Left renal cortex interstitium (tissue), 4 donors: Measurements from ENCODE around the gene LBR. TPM values are rescaled to one million over a fixed set of nuclear protein-coding genes. Genes with fewer than 3 reads are reported as not detected.
"Not testable (repeated sequence)": the region's sequence is repeated elsewhere in the genome, so short reads cannot be mapped to it uniquely, and the experiment has no call there.

Source experiments
- DNase-seq, 4 donors: peaks; one replicate each; pipeline ENCODE4 v3.0.0-alpha.2; 2013; ENCODE audit warnings: low read depth in 4 of 4, low spot score in 2 of 4, missing footprints in 1 of 4
- polyA plus RNA-seq, 4 donors: library from polyadenylated mRNA; unstranded; fragments of 120-200 nt; gene quantifications; one replicate each; pipeline ENCODE4 v1.2.1, GENCODE V29; 2013; ENCODE audit not compliant: insufficient read length in 4 of 4

LBR gene
- polyA plus RNA-seq, 4 donors = 79.2 to 104 (median 88.6) TPM

DNA sequence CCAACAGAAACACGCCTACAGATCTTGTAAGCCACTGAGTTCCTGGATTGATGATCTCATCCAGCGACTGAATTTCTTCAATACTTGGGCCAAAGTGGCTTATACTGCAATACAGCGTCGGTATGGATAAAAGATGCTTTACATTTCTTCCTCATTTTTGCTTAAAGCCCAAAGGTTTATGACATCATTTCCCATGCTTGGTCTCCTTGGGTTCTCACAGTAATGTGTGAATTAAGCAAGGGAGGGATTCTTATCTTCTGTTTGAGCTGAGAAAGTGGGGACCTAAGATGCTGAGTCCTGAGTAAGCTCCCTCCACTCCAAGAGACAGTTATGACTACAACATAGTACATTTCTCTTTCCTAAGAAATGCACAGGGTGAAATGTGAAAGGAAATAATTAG, 39.5 kb downstream of the LBR start:
- no peak for DNase-seq

DNA sequence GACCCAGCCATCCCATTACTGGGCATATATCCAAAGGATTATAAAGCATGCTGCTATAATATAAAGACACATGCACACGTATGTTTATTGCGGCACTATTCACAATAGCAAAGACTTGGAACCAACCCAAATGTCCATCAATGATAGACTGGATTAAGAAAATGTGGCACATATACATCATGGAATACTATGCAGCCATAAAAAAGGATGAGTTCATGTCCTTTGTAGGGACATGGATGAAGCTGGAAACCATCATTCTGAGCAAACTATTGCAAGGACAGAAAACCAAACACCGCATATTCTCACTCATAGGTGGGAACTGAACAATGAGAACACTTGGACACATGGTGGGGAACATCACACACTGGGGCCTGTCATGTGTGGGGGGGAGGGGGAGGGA, 41.0 kb downstream of the LBR start:
- not testable (repeated sequence) for DNase-seq

DNA sequence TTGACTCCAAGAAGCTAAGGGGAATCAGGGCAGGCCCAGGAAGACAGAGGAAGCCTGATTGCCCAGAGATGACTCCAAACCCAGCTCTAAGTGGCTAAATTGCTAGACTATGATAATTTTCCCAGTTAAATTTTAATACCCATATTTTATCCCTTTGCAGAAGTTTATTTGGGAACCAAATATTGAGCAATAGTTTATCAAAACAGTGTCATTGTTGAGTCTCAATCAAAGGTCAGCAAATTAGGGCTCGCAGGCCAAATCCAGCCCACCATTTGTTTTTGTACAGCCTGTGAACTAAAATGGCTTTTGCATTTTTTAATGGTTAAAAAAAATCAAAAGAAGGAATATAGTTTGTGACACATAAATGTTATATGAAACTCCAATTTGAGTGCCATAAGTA, 47.1 kb downstream of the LBR start:
- DNase-seq = no peak

DNA sequence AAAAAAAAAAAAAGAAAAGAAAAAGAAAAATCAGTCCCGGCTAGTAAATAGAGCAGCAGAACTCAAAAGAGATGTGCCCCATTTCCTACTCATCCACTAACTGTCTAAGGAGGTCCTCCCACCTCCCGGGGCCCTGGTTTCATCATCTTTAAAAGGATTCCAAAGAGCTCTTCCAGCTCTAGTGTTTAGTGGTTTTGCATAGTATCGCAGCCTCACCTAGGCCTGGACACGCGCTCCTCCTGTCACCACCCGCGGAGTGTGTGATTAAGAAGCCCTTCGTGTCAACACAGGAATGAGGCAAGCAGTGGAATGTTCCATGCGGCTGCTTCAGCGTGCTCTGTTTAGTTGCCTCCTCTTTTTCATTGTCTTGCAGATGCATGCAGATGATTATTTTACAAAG, 49.0 kb downstream of the LBR start:
- DNase-seq = no peak

DNA sequence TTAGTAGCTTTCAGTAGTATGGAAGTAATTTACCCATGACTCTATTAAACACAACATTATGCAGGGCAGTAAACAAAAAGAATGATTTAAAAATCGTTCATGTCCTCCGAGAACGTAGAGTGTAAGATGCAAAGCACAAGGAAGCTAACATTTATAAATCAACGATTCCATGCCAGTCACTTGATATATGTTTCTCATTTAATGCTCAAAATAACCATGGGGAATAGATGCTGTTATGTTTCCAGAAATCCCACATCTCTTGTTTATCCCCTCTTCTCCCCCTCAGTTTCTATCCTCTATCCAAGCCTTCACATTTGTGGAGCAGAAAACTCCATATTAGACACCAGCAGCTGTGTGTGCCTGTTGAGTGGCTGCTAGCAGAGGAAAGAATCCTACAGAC, 52.8 kb downstream of the LBR start:
- DNase-seq = no peak

DNA sequence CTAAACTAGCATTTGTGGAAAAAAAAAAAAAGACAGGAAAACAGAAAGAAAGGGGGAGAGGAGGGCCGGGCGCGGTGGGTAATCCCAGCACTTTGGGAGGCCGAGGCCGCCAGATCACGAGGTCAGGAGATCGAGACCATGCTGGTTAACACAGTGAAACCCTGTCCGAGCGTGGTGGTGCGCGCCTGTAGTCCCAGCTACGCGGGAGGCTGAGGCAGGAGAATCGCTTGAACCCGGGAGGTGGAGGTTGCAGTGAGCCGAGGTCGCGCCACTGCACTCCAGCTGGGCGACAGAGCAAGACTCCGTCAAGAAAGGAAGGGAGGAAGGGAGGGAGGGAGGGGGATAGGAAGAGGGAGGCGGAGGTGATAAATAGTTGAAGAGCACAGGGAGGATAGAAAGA, 54.7 kb downstream of the LBR start:
- DNase-seq = no peak

DNA sequence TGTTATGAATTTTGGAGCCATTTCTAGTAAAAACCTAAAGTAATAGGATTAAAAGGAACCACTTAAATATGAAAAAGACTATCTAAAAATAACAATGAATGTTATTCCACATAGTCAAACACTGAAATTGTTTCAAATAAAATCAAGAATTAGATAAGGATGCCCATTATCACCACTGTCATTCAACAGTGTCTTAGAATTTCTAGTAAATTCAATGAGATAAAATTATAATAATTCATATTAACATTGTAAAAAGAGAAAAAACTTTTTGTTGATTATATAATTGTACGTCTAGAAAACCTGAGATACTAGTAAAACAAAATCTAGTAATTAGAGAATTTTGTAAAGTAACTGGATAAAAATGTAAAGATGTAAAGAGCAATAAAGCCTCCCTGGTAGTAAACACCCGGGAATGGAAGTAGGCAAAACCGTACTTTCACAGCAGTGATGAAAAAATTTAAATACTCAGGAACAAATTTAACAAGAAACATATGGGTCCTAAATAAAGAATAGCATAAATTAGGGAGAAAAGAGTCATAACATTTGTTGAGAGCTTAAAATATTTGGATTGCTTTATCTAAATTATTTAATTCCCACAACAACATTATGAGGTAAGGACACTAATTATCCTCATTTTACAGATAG, 56.4 kb downstream of the LBR start:
- no peak for DNase-seq

DNA sequence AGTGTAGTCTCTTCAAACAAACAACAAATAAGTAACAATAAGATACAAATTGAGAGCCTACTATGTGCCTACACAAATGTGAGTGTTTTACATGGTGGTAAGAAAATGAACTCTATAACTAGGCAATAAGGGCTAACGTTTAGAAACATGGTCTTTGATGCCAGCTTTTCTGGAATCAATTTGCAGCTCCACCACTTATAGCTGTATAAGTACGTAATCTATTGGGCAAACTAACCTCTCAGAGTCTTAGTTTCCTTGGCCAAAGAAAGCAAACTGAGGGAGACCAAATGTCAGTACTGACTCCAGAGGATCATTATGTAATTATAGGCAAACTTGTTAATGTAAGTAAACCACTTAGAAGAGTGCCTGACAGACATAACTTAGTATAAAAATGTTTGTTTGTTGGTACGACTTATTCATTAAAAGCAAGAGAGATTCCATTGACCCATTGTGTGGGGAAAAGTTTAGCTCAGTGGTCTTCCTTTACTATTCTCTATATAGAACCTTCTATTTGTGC, 59.7 kb downstream of the LBR start:
- no peak for DNase-seq

DNA sequence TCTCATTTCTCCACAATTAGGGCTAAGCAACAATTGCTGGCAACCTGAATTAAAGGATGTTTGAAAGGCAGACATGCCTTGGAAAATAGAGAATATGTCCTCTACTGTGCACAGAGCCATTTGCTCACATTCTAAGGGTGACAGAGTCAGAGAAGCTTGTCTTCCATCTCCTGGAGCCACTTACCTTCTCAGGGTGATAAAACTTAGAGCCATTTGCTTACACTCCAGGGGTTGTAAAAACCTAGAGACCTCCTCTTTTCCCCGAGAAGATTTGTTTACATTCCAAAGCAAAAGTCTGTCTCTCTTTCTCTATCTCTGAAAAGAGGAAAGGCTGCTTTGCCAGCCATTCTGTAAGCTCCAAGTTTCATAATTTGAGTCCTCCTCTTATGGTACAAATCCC, 61.3 kb downstream of the LBR start:
- DNase-seq = no peak

DNA sequence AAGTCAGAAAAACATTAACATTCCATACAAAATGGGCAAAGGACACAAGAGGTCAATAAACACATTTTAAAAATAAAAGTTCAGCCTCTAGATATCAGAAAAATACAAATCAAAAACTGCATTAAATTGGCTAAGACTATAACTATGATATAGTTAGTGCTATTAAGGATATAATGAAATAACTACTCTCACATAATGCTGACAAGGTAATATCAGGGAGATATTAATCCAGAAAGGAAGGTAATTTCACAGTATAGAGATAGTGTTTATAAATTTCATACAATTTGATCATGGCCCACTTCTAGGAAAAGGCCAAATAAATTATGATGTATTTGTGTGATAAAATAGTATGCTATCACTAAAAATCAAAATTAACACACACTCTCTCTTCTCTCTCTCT, 61.8 kb downstream of the LBR start:
- no peak for DNase-seq

DNA sequence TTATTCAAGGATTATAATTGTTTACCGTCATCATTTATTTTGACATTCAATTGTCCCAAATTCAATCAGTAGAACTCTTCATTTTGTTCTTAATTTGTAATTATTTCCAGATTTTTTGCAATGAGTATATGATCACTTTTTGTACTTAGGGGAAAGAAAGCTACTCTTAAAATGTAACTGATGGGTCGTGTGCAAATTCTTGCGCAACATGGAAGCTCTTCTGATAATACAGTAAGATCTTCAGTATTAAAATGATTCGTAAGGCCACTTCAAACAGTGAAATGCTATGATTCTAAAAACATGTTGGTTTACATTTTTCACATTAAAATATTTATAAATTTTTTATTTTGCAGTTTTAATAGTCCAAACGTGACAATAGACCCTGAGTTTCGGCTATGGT, 63.4 kb downstream of the LBR start:
- DNase-seq = no peak

DNA sequence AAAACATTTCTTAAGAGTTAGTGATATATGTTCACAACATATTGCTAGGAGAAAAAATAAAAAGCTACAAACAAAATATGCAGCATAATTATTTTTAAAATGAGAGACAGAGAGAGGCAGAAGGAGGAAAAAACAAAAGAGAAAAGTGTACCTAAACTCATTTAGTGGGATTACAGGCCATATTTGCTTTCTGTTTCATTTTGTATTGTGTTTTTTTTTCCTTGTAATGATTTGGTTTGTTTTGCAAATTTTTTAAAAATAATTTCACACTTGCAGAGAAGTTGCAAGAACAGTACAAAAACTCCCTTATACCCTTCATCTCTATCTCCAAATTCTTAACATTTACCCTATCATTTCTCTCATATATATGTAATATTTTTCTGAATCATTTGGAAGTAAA, 65.0 kb downstream of the LBR start:
- no peak for DNase-seq

DNA sequence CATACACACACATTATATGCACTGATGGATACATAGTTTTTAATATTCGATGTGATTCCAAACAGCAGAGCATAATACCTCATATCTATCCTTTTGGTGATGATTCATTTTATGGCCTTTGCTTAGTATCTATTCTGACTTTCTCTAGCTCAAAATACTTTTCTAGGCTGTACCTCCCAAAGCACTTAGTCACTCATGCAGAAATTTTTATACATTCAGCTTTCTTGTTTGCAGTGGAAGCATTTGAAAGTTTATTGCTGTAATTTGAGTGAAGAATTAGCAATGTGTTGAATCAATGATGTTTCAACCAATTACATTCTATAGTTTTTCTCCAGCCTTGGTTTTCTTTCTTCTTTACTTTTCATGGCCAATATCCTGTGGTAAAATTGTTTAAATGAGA, 66.7 kb downstream of the LBR start:
- DNase-seq = no peak

DNA sequence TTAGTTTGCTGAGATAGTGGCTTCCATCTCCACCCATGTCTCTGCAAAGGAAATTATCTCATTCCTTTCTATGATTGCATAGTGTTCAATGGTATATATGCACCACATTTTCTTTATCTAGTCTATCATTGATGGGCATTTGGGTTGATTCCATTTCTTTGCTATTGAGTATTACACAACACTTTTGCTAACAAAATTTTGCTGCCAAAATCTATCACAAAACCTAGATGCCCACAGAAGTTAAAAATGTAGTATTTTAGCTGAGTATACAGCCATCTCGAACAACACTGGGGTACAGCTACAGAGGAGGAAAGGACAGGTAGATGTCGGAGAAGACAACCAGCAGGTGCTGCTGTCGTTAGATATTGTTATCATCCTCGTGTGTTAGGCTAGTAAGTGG, 67.7 kb downstream of the LBR start:
- no peak for DNase-seq

DNA sequence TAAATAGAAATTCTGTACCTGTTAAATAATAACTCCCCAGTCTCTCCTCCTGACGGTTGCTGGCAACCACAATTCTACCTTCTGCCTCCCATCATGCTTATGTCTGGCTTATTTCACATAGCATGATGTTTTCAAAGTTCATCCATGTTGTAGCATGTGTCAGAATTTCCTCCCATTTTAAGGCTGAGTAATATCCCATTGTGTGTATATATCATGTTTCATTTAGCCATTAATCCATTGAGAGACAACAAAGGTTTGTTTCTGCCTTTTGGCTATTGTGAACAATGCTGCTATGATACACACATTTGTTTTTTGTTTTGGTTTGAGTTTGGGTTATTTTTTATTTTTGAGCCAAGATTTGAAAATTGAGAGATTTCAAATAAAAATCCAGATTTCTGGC, 72.0 kb downstream of the LBR start:
- DNase-seq = no peak

DNA sequence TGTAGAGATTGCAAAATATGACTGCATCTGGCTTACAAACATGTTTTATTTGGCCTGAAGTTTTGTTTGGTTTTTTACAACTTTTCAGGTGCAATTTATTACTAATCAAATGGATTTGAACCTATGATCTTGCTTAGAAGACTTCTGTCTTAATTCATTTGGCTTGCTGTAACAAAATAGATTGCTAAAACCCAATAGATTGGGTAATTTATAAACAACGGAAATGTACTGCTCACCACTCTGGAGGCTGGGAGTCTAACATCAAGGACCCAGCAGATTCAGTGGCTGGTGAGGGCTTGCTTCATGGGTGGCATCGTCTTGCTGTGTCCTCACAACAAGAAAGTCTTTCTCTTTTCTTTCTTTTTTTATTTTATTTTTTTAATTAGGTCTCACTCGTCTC, 72.9 kb downstream of the LBR start:
- DNase-seq = no peak

Other genes starting within 250 kb of the LBR start
- 100 to 1,000 TPM in 3 of 4 donors, 10 to 100 TPM in 1; 97.9 to 114 (median 105) TPM for gene ENAH, start 225.1 kb upstream of the LBR start, polyA plus RNA-seq